HG02884 (cell line): ENCODE measurements around the gene ACSL6.

ENCODE experiments used
- ATAC-seq: cut with Tn5 transposase; IDR thresholded peaks from one replicate; pipeline ENCODE4 v1.9.1; 2021; ENCODE audit warnings: mild to moderate bottlenecking, moderate library complexity; ENCODE audit not compliant: unreplicated experiment

ACSL6 gene

GRCh38 chr5:132049093-132049492 is 37.6 kb upstream of the ACSL6 start:
- ATAC-seq: no peak

- ATAC-seq: no peak
These were observed 35.4 kb upstream of the ACSL6 start for GRCh38 chr5:132046880-132047299.

- ATAC-seq: no peak
These were observed 32.7 kb upstream of the ACSL6 start for GRCh38 chr5:132044207-132044606.

GRCh38 chr5:132037353-132037752 is 25.9 kb upstream of the ACSL6 start:
- ATAC-seq: no peak

GRCh38 chr5:132033122-132033521 is 21.7 kb upstream of the ACSL6 start:
- ATAC-seq: no peak

GRCh38 chr5:132032196-132032595 is 20.7 kb upstream of the ACSL6 start:
- ATAC-seq: no peak

- no peak for ATAC-seq
These were observed 19.2 kb upstream of the ACSL6 start for GRCh38 chr5:132030610-132031009.

GRCh38 chr5:132029609-132030330 is 18.3 kb upstream of the ACSL6 start:
- no peak for ATAC-seq

- ATAC-seq: no peak
These were observed 15.6 kb upstream of the ACSL6 start for GRCh38 chr5:132027027-132027426.

- ATAC-seq: no peak
These were observed 15.1 kb upstream of the ACSL6 start for GRCh38 chr5:132026516-132027008.

- ATAC-seq: no peak
These were observed 14.0 kb upstream of the ACSL6 start for GRCh38 chr5:132025403-132025971.

GRCh38 chr5:132024789-132025402 is 13.4 kb upstream of the ACSL6 start:
- no peak for ATAC-seq

GRCh38 chr5:132024117-132024435 is 12.6 kb upstream of the ACSL6 start:
- no peak for ATAC-seq

GRCh38 chr5:132023258-132024116 is 12.0 kb upstream of the ACSL6 start:
- ATAC-seq: no peak

GRCh38 chr5:132022737-132023136 is 11.3 kb upstream of the ACSL6 start:
- no peak for ATAC-seq

- ATAC-seq: no peak
These were observed 10.2 kb upstream of the ACSL6 start for GRCh38 chr5:132021654-132022053.

- peak; percentile 15 for ATAC-seq
These were observed 9.3 kb upstream of the ACSL6 start for GRCh38 chr5:132020568-132021339.

GRCh38 chr5:132019857-132020555 is 8.5 kb upstream of the ACSL6 start:
- ATAC-seq: peak; percentile 90

GRCh38 chr5:132019337-132019736 is 7.9 kb upstream of the ACSL6 start:
- no peak for ATAC-seq
